Osteoblast (primary cell): ENCODE results near the gene WNT8A. TPM values are rescaled to one million over a fixed set of nuclear protein-coding genes. Genes with fewer than 3 reads are reported as not detected.

ENCODE experiments used
- DNase-seq: peaks from one replicate; pipeline ENCODE4 v3.0.0; 2011; ENCODE audit warnings: low spot score, mixed read lengths; ENCODE audit not compliant: insufficient read length; ENCODE audit errors: missing footprints
- H2AFZ ChIP-seq: 2 replicates; pipeline ENCODE4 v1.6.0; 2011; ENCODE audit warnings: mild to moderate bottlenecking, low read length
- H3K27ac ChIP-seq: 2 replicates; pipeline ENCODE4 v1.5.1; 2011; ENCODE audit warnings: mild to moderate bottlenecking, low read depth, low read length, moderate library complexity
- H3K27me3 ChIP-seq: 2 replicates; pipeline ENCODE4 v1.6.0; 2012; ENCODE audit warnings: mild to moderate bottlenecking, control low read depth, inconsistent platforms, low read length, moderate library complexity; ENCODE audit not compliant: insufficient read depth
- H3K36me3 ChIP-seq: 2 replicates; pipeline ENCODE4 v1.5.1; 2011; ENCODE audit warnings: mild to moderate bottlenecking, low read length, control low read depth, moderate library complexity; ENCODE audit not compliant: insufficient read depth
- H3K4me1 ChIP-seq: 2 replicates; pipeline ENCODE4 v1.5.1; 2011; ENCODE audit warnings: mild to moderate bottlenecking, low read length, control low read depth, moderate library complexity; ENCODE audit not compliant: insufficient read depth
- H3K4me2 ChIP-seq: 2 replicates; pipeline ENCODE4 v1.6.0; 2011; ENCODE audit warnings: mild to moderate bottlenecking, low read length; ENCODE audit not compliant: insufficient read depth
- H3K4me3 ChIP-seq: fragments of 200-600 bp; sonication (generic); 3 replicates; pipeline ENCODE4 v1.5.1; 2012; ENCODE audit warnings: mild to moderate bottlenecking, low read length, inconsistent platforms; ENCODE audit not compliant: insufficient read depth
- H3K79me2 ChIP-seq: 2 replicates; pipeline ENCODE4 v1.6.0; 2012; ENCODE audit warnings: mild to moderate bottlenecking, low read length, control low read depth, inconsistent platforms; ENCODE audit not compliant: insufficient read depth
- H3K9me3 ChIP-seq: 2 replicates; pipeline ENCODE4 v1.5.1; 2011; ENCODE audit warnings: low read depth, low read length, control low read depth
- H4K20me1 ChIP-seq: 2 replicates; pipeline ENCODE4 v1.6.0; 2012; ENCODE audit warnings: mild to moderate bottlenecking, low read length, control low read depth; ENCODE audit not compliant: insufficient read depth
- total RNA-seq: library from RNA; depleted of rRNA; stranded (reverse); fragments of >200 nt; gene quantifications from 2 replicates; pipeline ENCODE4 v1.2.3, GENCODE V29; 2012
- TF ChIP-seq, protein P1 (sequence below): IDR thresholded peaks from 2 replicates; pipeline ENCODE4 v1.5.1; 2011; ENCODE audit warnings: mild to moderate bottlenecking, low read depth, low read length, moderate library complexity; ENCODE audit errors: extremely low read depth

Gene WNT8A
- total RNA-seq, 1 donor, result not detected

DNA sequence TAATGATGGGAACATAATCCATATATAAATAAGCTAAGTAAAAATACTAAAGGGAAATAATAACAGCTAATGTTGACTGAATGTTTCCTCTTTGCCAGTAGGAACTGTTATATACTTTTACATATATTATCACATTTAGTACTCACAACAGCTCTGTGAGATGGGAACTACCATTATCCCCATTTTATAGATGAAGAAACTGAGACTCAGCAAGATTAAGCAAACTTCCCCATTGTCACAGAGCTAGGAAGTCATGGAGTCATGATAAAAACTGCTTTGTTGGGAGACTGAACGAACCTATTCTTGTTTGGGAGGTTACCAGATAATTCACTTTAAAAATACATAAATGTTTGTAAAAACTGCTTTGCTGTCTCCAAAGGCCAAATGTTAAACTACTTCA lies 23.4 kb downstream of the WNT8A start:
- H3K4me3 ChIP-seq, result no peak overlapping the region
- no peaks in the 10 kb centered on the region for H4K20me1 ChIP-seq
- TF ChIP-seq, protein P1, sequence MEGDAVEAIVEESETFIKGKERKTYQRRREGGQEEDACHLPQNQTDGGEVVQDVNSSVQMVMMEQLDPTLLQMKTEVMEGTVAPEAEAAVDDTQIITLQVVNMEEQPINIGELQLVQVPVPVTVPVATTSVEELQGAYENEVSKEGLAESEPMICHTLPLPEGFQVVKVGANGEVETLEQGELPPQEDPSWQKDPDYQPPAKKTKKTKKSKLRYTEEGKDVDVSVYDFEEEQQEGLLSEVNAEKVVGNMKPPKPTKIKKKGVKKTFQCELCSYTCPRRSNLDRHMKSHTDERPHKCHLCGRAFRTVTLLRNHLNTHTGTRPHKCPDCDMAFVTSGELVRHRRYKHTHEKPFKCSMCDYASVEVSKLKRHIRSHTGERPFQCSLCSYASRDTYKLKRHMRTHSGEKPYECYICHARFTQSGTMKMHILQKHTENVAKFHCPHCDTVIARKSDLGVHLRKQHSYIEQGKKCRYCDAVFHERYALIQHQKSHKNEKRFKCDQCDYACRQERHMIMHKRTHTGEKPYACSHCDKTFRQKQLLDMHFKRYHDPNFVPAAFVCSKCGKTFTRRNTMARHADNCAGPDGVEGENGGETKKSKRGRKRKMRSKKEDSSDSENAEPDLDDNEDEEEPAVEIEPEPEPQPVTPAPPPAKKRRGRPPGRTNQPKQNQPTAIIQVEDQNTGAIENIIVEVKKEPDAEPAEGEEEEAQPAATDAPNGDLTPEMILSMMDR, result no peak
- no peaks in the 10 kb centered on the region for H3K36me3 ChIP-seq
- no peaks in the 10 kb centered on the region for H3K4me1 ChIP-seq
- H2AFZ ChIP-seq, result no peak overlapping the region
- H3K79me2 ChIP-seq, result no peaks in the 10 kb centered on the region
- no peak for DNase-seq
- H3K27ac ChIP-seq, result no peak overlapping the region
- H3K4me2 ChIP-seq, result no peak overlapping the region
- H3K9me3 ChIP-seq, result no peaks in the 10 kb centered on the region
- H3K27me3 ChIP-seq, result peaks cover 15% of the 10 kb centered on the region

DNA sequence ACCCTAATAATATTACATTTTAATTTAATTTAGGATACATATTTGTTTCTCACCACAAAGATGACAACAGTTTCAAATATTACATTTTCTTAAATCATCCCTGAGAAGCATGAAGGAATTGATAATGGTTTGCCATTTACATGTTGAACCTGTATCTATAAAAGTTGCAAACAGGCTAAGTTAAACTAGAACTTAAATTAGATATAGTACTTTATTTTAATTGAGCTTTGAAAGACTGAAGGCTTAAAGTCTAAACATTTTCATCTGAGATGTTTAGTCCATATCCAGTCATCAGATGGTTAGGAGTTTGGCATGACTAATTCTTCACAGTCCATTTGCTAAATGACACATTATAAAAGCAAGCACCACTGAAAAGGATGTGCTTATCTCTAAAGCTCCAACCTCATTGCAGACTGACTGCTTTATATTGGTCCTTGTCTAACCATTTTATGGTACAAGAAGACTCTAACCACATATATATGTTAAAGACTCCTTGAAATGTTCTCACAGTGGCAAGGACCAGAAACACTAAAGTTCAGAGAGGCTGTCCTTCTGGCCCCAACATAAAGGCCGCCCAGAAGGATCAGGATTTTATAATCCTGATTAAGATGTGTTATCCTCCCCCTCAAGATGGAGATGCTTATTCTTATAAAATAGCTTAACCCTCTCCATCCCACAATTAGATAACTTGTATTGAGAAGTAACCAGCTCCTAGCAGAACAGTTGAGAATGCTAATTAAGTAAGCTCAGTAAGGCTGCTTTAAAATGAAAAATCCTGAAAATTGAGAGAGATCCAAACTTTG lies 25.8 kb downstream of the WNT8A start:
- TF ChIP-seq, protein P1, result no peak
- no peaks in the 10 kb centered on the region for H4K20me1 ChIP-seq
- DNase-seq, result peak; percentile 74
- H3K9me3 ChIP-seq, result no peaks in the 10 kb centered on the region
- H3K4me1 ChIP-seq, result no peaks in the 10 kb centered on the region
- H3K4me2 ChIP-seq, result no peak overlapping the region
- H3K79me2 ChIP-seq, result no peaks in the 10 kb centered on the region
- no peak overlapping the region for H2AFZ ChIP-seq
- no peaks in the 10 kb centered on the region for H3K36me3 ChIP-seq
- no peak overlapping the region for H3K27ac ChIP-seq
- peaks cover 6% of the 10 kb centered on the region for H3K27me3 ChIP-seq
- H3K4me3 ChIP-seq, result no peak overlapping the region

DNA sequence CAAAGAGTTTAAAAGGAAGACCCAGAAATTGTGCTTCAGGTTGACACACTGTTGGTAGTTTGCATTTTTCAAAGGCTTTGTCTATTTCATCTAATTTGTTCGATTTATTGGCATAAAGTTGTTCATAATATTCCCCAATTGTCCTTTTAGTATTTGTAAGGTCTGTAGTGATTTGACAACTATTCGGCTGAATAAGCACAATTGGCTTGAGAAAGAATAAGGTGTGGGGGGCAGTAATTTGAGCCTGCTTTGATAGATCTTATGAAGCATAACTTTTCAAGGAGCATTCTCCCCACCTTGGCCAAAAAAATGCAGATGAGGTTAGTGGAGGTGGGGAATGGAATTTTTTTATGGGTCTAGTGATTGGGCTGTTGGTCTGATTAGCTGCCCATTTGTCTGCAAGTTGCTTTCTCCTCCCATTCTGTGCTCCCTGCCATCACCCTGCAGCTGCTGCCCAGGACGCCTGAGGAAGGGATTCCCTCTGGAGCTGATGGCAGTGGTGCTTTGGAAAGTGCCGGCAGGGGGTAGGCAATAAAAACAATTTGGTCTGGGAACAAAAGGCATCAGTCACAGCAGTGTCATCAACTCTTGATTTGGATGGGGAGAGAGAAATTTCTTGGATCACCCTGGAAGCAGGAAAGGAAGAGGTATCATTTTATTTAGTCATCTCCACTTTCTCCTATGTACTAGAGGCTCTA lies 26.6 kb downstream of the WNT8A start:
- Histone ChIP-seq H2AFZ (no peak overlapping the region), H3K27ac (no peak overlapping the region), H4K20me1 (no peaks in the 10 kb centered on the region), H3K4me3 (no peak overlapping the region), H3K4me1 (no peaks in the 10 kb centered on the region), H3K27me3 (peaks cover 6% of the 10 kb centered on the region), H3K9me3 (no peaks in the 10 kb centered on the region), H3K36me3 (no peaks in the 10 kb centered on the region), H3K4me2 (no peak overlapping the region), H3K79me2 (no peaks in the 10 kb centered on the region)
- TF ChIP-seq, protein P1, result no peak
- DNase-seq, result peak; percentile 38

DNA sequence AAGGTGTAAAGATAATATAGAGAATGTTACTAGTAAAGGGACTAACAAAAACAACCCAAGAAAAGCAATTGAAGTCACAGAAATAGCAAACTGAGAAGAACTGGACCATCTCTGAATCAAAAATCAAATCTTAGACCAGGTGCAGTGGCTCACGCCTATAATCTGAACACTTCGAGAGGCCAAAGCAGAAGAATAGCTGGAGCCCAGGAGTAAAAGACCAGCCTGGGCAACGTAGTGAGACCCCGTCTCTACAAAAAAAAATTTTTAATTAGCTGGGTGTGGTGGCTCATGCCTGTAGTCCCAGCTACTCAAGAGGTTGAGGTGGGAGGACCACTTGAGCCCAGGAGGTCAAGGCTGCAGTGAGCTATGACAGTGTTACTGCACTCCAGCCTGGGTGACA lies 27.3 kb downstream of the WNT8A start:
- Histone ChIP-seq H3K27me3 (peaks cover 6% of the 10 kb centered on the region), H3K4me1 (no peaks in the 10 kb centered on the region), H3K9me3 (no peaks in the 10 kb centered on the region), H3K4me2 (no peak overlapping the region), H3K4me3 (no peak overlapping the region), H3K79me2 (no peaks in the 10 kb centered on the region), H3K36me3 (no peaks in the 10 kb centered on the region), H4K20me1 (no peaks in the 10 kb centered on the region), H3K27ac (no peak overlapping the region), H2AFZ (no peak overlapping the region)
- no peak for DNase-seq
- TF ChIP-seq, protein P1, result no peak
